SK-N-SH (cell line): Measurements from ENCODE around the gene OXSM. TPM values are rescaled to one million over a fixed set of nuclear protein-coding genes. Genes with fewer than 3 reads are reported as not detected.

Experiments
- CTCF ChIA-PET: fragments of 300-600, 350-600 bp; formaldehyde crosslinking; extraction: SDS; loops from one replicate; lab custom pipeline; 2021; lab: Yijun Ruan, JAX
- POLR2A ChIA-PET: fragments of 350-600 bp; sonication (Branson Sonifier 250); formaldehyde crosslinking; extraction: SDS; loops from one replicate; lab custom pipeline; 2020; ENCODE audit warnings: antibody characterized with exemption, inconsistent platforms; lab: Yijun Ruan, JAX
- DNase-seq: peaks from one replicate; pipeline ENCODE4 v3.0.0; 2012
- H2AFZ ChIP-seq: fragments of 200-600 bp; sonication (generic); 2 replicates; pipeline ENCODE4 v1.8.1; 2016; ENCODE audit warnings: antibody characterized with exemption, mild to moderate bottlenecking, low read depth
- H3F3A ChIP-seq: fragments of 200-600 bp; sonication (generic); replicated peaks from 2 replicates; pipeline ENCODE3; 2016; ENCODE audit warnings: antibody characterized with exemption, mild to moderate bottlenecking; ENCODE audit not compliant: insufficient read depth
- H3K27ac ChIP-seq, 2 experiments: fragments of 200-500 bp in 1 of 2; fragments of 200-600 bp in 1 of 2; sonication (Bioruptor generic) in 1 of 2; sonication (generic), shearing (Covaris generic) in 1 of 2; 2 replicates each; pipeline versions ENCODE4 v1.5.1 to v1.6.1; 2014 to 2016; ENCODE audit warnings: low read depth in 2 of 2, inconsistent platforms in 1 of 2, low read length in 1 of 2, mild to moderate bottlenecking in 1 of 2, mixed read lengths in 1 of 2
- H3K27me3 ChIP-seq: fragments of 200-600 bp; sonication (generic), shearing (Covaris generic); 2 replicates; pipeline ENCODE4 v1.6.1; 2016; ENCODE audit warnings: mixed run types; ENCODE audit not compliant: insufficient read depth
- H3K36me3 ChIP-seq, 2 experiments: fragments of 200-500 bp in 1 of 2; fragments of 200-600 bp in 1 of 2; sonication (Bioruptor generic) in 1 of 2; sonication (generic) in 1 of 2; replicated peaks in 1 of 2; 2 replicates each; pipeline versions ENCODE3 to v1.5.1; 2014 to 2016; ENCODE audit warnings: low read length in 1 of 2, mild to moderate bottlenecking in 1 of 2; ENCODE audit not compliant: insufficient read depth in 2 of 2, control insufficient read depth in 1 of 2
- H3K4me1 ChIP-seq, 2 experiments: fragments of 200-500 bp in 1 of 2; fragments of 200-600 bp in 1 of 2; sonication (Bioruptor generic) in 1 of 2; sonication (generic), shearing (Covaris generic) in 1 of 2; 2 replicates each; pipeline versions ENCODE4 v1.5.1 to v1.6.1; 2014 to 2016; ENCODE audit warnings: low read depth in 1 of 2, low read length in 1 of 2, mixed run types in 1 of 2; ENCODE audit not compliant: insufficient read depth in 2 of 2, control insufficient read depth in 1 of 2
- H3K4me2 ChIP-seq: fragments of 200-600 bp; sonication (generic), shearing (Covaris generic); 2 replicates; pipeline ENCODE4 v1.6.1; 2017; ENCODE audit warnings: mixed run types
- H3K4me3 ChIP-seq, 2 experiments: fragments of 200-500 bp in 1 of 2; fragments of 200-600 bp in 1 of 2; sonication (Bioruptor generic) in 1 of 2; sonication (generic), shearing (Covaris generic) in 1 of 2; 2 replicates each; pipeline versions ENCODE4 v1.5.1 to v1.8.1; 2014 to 2016; ENCODE audit warnings: low read depth in 2 of 2, inconsistent platforms in 1 of 2, low read length in 1 of 2, mild to moderate bottlenecking in 1 of 2, mixed read lengths in 1 of 2, moderate library complexity in 1 of 2
- H3K79me2 ChIP-seq: fragments of 200-600 bp; sonication (generic); 2 replicates; pipeline ENCODE4 v1.8.1; 2017; ENCODE audit warnings: mild to moderate bottlenecking; ENCODE audit not compliant: insufficient read depth
- H3K9ac ChIP-seq: fragments of 200-600 bp; sonication (generic); 2 replicates; pipeline ENCODE4 v1.6.1; 2017; ENCODE audit warnings: mixed run types
- H3K9me2 ChIP-seq: fragments of 200-600 bp; sonication (generic); 2 replicates; pipeline ENCODE4 v1.6.1; 2017; ENCODE audit warnings: mixed run types
- H3K9me3 ChIP-seq: fragments of 200-600 bp; sonication (generic); 2 replicates; pipeline ENCODE4 v1.6.1; 2017; ENCODE audit warnings: mixed run types, mild to moderate bottlenecking, moderate library complexity
- H4K20me1 ChIP-seq: fragments of 200-600 bp; sonication (generic); 2 replicates; pipeline ENCODE4 v1.6.1; 2017; ENCODE audit warnings: mild to moderate bottlenecking, mixed run types; ENCODE audit not compliant: insufficient read depth
- CHD2 ChIP-seq: fragments of 150-350 bp; IDR thresholded peaks from 2 replicates; pipeline ENCODE4 v1.6.1; 2018; ENCODE audit warnings: low read length; ENCODE audit not compliant: partially characterized antibody
- ELF1 ChIP-seq: IDR thresholded peaks from 2 replicates; pipeline ENCODE4 v1.4.0; 2012
- EP300 ChIP-seq, 2 experiments: IDR thresholded peaks; 2 replicates each; pipeline versions ENCODE4 v1.4.0 to v1.6.1; 2012; ENCODE audit warnings: borderline replicate concordance in 1 of 2, low read depth in 1 of 2, low read length in 1 of 2
- GABPA ChIP-seq: IDR thresholded peaks from 2 replicates; pipeline ENCODE4 v1.4.0; 2012; ENCODE audit warnings: low read depth, mild to moderate bottlenecking
- GATA2 ChIP-seq: sonication (generic); formaldehyde crosslinking; IDR thresholded peaks from 2 replicates; pipeline ENCODE4 v1.5.0; 2020; ENCODE audit warnings: mild to moderate bottlenecking, missing genetic modification reagents
- JUND ChIP-seq: IDR thresholded peaks from 2 replicates; pipeline ENCODE4 v1.4.0; 2012
- MAX ChIP-seq: IDR thresholded peaks from 2 replicates; pipeline ENCODE4 v1.4.0; 2012; ENCODE audit warnings: low read depth
- MEF2A ChIP-seq: IDR thresholded peaks from 2 replicates; pipeline ENCODE4 v1.4.0; 2012; ENCODE audit warnings: low read depth, borderline replicate concordance
- MXI1 ChIP-seq: IDR thresholded peaks from 2 replicates; pipeline ENCODE4 v1.6.1; 2012; ENCODE audit warnings: mild to moderate bottlenecking, low read depth, low read length, improper control_type of control experiment
- NFIC ChIP-seq: IDR thresholded peaks from 2 replicates; pipeline ENCODE4 v1.4.0; 2012; ENCODE audit warnings: borderline replicate concordance
- NRF1 ChIP-seq: IDR thresholded peaks from 2 replicates; pipeline ENCODE4 v1.6.1; 2012; ENCODE audit warnings: low read depth, mild to moderate bottlenecking, low read length
- POLR2AphosphoS5 ChIP-seq: IDR thresholded peaks from 2 replicates; pipeline ENCODE4 v1.6.1; 2012; ENCODE audit warnings: low read depth, low read length
- RAD21 ChIP-seq: IDR thresholded peaks from 2 replicates; pipeline ENCODE4 v1.6.1; 2012; ENCODE audit warnings: mild to moderate bottlenecking, low read length
- RCOR1 ChIP-seq: fragments of 150-350 bp; IDR thresholded peaks from 2 replicates; pipeline ENCODE4 v1.6.1; 2017; ENCODE audit warnings: antibody characterized with exemption, low read length
- RFX5 ChIP-seq: IDR thresholded peaks from 2 replicates; pipeline ENCODE4 v1.6.1; 2012; ENCODE audit warnings: mild to moderate bottlenecking, improper control_type of control experiment, low read length
- RXRA ChIP-seq: IDR thresholded peaks from 2 replicates; pipeline ENCODE4 v1.4.0; 2012; ENCODE audit warnings: low read depth, mild to moderate bottlenecking, borderline replicate concordance
- SMC3 ChIP-seq: IDR thresholded peaks from 2 replicates; pipeline ENCODE4 v1.6.1; 2012; ENCODE audit warnings: low read depth, low read length, improper control_type of control experiment
- TAF1 ChIP-seq: IDR thresholded peaks from 2 replicates; pipeline ENCODE4 v1.6.1; 2012; ENCODE audit warnings: low read depth, mild to moderate bottlenecking, low read length, moderate library complexity, borderline replicate concordance
- TCF12 ChIP-seq: IDR thresholded peaks from 2 replicates; pipeline ENCODE4 v1.4.0; 2012
- TEAD4 ChIP-seq: IDR thresholded peaks from 2 replicates; pipeline ENCODE4 v1.4.0; 2012; ENCODE audit warnings: mild to moderate bottlenecking, borderline replicate concordance; ENCODE audit not compliant: insufficient read depth
- USF1 ChIP-seq: IDR thresholded peaks from 2 replicates; pipeline ENCODE4 v1.4.0; 2012; ENCODE audit warnings: low read depth, borderline replicate concordance
- ZBTB33 ChIP-seq: IDR thresholded peaks from 2 replicates; pipeline ENCODE4 v1.4.0; 2012; ENCODE audit warnings: low read depth, borderline replicate concordance
- WGBS: methylation state at CpG from one replicate; pipeline ENCODE4 v1.1.6; 2017; ENCODE audit warnings: low lambda C conversion rate; 5-methylcytosine and 5-hydroxymethylcytosine counted together
- polyA plus RNA-seq, 3 experiments: library from polyadenylated mRNA; depleted of rRNA; stranded (reverse); fragments of >200 nt; gene quantifications; 2 replicates each; pipeline ENCODE4 v1.2.3, GENCODE V29; 2012

The OXSM gene
- polyA plus RNA-seq (2012; rRNA removed), result 12.1 and 21.6 TPM in 2 replicates
- 14.2 and 16.6 TPM in 2 replicates for polyA plus RNA-seq (2012; cell fraction: cytosol; rRNA removed)
- 10.4 and 23.9 TPM in 2 replicates for polyA plus RNA-seq (2012; cell fraction: nucleus; rRNA removed)

- Histone ChIP-seq H3K4me1 (peaks cover 0 to 13% of the 10 kb centered on the region in 2 experiments; a peak in 2 of 4 replicates), H3K36me3 (peaks cover 4 to 16% of the 10 kb centered on the region in 2 experiments), H3K79me2 (peaks cover 14% of the 10 kb centered on the region; the same call in 1 of the 2 replicates), H3F3A (peaks cover 3% of the 10 kb centered on the region), H2AFZ (peak within 1 kb of the TSS; percentile 92), H3K4me2 (peak within 1 kb of the TSS; percentile 84), H3K9me3 (no peaks in the 10 kb centered on the region), H3K27ac (peak within 1 kb of the TSS; percentile 71 to 85), H3K4me3 (peak within 1 kb of the TSS; percentile 73 to 79), H3K9ac (peak within 1 kb of the TSS; percentile 70), H3K9me2 (no peaks in the 10 kb centered on the region), H3K27me3 (no peaks in the 10 kb centered on the region), H4K20me1 (no peaks in the 10 kb centered on the region)
- CTCF ChIA-PET, result interaction anchor here (1.5 to 2.6 kb wide), 3 partner anchors 41 to 142 kb away, joined by 6 to 11 read pairs (median 7); no protein-coding TSS in a partner anchor
- DNase-seq, result peak; percentile 85
- POLR2A ChIA-PET, result interaction anchor here (1.5 kb wide), 1 partner anchor 12 kb away, joined by 4 read pairs; no protein-coding TSS in a partner anchor
- 2% methylated on average over 41 of the region's 56 CpGs for WGBS
- no peak for TF ChIP-seq GATA2 (CRISPR knock-in tag)
- 0 out of 2 replicates have a peak, but pooled peaks have one; percentile 7 for TF ChIP-seq RCOR1
- TF ChIP-seq POLR2AphosphoS5, result peak; percentile 90
- no peak for TF ChIP-seq NFIC
- TF ChIP-seq CHD2, result peak; percentile 26
- TF ChIP-seq MAX, result peak; percentile 92
- peak; percentile 88 for TF ChIP-seq NRF1
- TF ChIP-seq SMC3, result 0 out of 2 replicates have a peak, but pooled peaks have one; percentile 1
- TF ChIP-seq MXI1, result peak; percentile 92
- TF ChIP-seq EP300 (IDR thresholded peaks at IDR 0.05; ENCODE audit: borderline replicate concordance in 1 of 2, low read depth in 1 of 2, low read length in 1 of 2), result no peak
- peak; percentile 56; the same call in 1 of the 2 replicates for TF ChIP-seq RFX5
- TF ChIP-seq TAF1, result peak; percentile 54; the same call in 1 of the 2 replicates
These were observed at the start of gene OXSM for GRCh38 chr3:25789596-25790556. Gene OXSM, plus strand, starts transcription at chr3:25790090. Its CDS starts 931 bp downstream, at chr3:25791021.

- Histone ChIP-seq H3K4me2 (no peak overlapping the region), H3K79me2 (no peaks in the 10 kb centered on the region), H3K27me3 (no peaks in the 10 kb centered on the region), H3K27ac (no peak overlapping the region), H3K4me3 (no peak overlapping the region), H3F3A (no peaks in the 10 kb centered on the region), H3K9me2 (no peaks in the 10 kb centered on the region), H3K4me1 (no peaks in the 10 kb centered on the region), H3K9me3 (no peaks in the 10 kb centered on the region), H3K36me3 (peaks cover 36 to 44% of the 10 kb centered on the region in 2 experiments), H4K20me1 (no peaks in the 10 kb centered on the region), H2AFZ (no peak overlapping the region), H3K9ac (no peak overlapping the region)
- TF ChIP-seq TCF12 (no peak), RXRA (no peak), TAF1 (no peak), RCOR1 (no peak), MEF2A (no peak), NRF1 (no peak), TEAD4 (no peak), GABPA (no peak), USF1 (no peak), MAX (no peak), RAD21 (no peak), ZBTB33 (no peak), MXI1 (no peak), JUND (no peak), ELF1 (no peak)
- POLR2A ChIA-PET, result no interaction called here
- DNase-seq, result no peak
- WGBS, result 95% methylated on average over 3 of the region's 3 CpGs
- CTCF ChIA-PET, result interaction anchor here (0.6 kb wide), 1 partner anchor 97 kb away, joined by 3 read pairs; no protein-coding TSS in a partner anchor
These were observed 45.4 kb upstream of the OXSM start for GRCh38 chr3:25744470-25744869.
